GM12865 (cell line): ENCODE measurements around the gene BRD3.

Experiments
- DNase-seq: peaks from one replicate; pipeline ENCODE4 v3.0.0; 2010; ENCODE audit warnings: low read depth
- H3K4me3 ChIP-seq: 2 replicates; pipeline ENCODE4 v1.5.1; 2011; ENCODE audit warnings: mild to moderate bottlenecking, low read depth, low read length, control low read depth
- TF ChIP-seq, protein P1 (sequence below): IDR thresholded peaks from 2 replicates; pipeline ENCODE4 v1.5.1; 2011; ENCODE audit warnings: low read length, control low read depth, low read depth, inconsistent platforms; ENCODE audit not compliant: insufficient read depth; ENCODE audit errors: missing control alignments

BRD3 gene

DNA sequence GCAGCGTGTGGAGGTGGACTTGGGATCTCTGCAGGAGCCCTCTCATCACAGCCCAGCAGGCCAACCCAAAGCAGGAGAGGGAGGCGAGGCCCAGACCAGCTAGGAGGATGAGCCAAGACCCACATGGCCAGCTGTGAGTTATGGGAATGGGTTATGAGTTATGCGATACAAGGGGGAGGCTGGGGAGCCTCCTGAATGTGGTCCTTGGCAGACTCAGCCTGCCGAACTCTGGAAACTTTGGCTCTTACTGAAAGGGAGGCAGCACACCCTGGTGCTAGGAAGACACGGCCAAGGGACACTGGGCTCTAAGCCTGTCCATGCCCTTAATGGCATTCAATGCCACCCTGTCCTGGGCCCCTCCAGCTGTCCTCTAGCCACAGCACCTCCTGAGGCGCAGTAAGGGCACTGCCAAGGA, 68.0 kb downstream of the BRD3 start:
- TF ChIP-seq, protein P1, sequence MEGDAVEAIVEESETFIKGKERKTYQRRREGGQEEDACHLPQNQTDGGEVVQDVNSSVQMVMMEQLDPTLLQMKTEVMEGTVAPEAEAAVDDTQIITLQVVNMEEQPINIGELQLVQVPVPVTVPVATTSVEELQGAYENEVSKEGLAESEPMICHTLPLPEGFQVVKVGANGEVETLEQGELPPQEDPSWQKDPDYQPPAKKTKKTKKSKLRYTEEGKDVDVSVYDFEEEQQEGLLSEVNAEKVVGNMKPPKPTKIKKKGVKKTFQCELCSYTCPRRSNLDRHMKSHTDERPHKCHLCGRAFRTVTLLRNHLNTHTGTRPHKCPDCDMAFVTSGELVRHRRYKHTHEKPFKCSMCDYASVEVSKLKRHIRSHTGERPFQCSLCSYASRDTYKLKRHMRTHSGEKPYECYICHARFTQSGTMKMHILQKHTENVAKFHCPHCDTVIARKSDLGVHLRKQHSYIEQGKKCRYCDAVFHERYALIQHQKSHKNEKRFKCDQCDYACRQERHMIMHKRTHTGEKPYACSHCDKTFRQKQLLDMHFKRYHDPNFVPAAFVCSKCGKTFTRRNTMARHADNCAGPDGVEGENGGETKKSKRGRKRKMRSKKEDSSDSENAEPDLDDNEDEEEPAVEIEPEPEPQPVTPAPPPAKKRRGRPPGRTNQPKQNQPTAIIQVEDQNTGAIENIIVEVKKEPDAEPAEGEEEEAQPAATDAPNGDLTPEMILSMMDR = no peak
- no peak overlapping the region for H3K4me3 ChIP-seq
- no peak for DNase-seq

DNA sequence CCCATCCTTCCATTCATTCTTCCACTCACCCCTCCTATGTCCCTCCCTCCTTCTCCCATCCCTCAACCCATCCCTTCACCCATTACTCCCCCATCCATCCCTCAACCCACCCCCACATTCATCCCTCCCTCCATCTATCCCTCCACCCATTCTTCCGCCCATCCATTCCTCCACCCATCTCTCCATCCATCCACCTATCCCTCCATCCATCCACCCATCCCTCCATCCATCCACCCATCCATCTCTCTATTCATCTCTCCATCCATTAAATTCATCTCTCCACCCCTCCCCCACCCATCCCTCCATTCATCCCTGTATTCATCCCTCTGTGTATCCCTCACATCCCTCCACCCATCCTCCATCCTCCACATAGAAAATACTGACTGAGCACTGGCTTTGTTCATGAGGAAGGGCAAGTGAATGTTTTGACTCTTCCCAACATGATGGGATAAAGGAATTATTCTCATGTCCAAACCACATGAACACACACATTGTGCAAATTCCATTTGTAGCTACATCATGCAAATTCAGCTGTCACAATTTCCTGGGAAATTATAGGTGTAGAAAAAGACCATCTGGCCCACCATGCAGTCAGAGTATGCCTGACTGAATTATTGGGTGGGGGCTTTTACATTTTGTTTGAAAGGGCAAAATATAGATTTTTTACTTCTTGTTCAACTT, 68.8 kb downstream of the BRD3 start:
- no peak for DNase-seq
- no peak overlapping the region for H3K4me3 ChIP-seq
- TF ChIP-seq, protein P1 = no peak

DNA sequence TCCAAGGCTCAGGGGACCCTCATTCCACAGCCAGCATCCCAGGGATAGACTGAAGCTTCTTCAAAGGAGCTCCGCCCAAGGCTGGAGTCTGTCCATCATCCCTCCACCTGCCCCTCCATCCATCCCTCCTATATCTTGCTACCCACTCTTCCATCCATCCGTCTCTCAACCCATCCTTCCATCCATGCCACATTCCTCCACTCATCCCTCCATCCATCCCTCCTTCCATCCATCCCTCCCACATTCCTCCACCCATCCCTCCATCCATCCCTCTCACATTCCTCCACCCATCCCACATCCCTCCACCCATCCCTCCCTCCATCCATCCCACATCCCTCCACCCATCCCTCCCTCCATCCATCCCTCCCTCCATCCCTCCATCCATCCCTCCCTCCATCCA, 70.2 kb downstream of the BRD3 start:
- no peak for DNase-seq
- TF ChIP-seq, protein P1 = no peak
- no peak overlapping the region for H3K4me3 ChIP-seq

DNA sequence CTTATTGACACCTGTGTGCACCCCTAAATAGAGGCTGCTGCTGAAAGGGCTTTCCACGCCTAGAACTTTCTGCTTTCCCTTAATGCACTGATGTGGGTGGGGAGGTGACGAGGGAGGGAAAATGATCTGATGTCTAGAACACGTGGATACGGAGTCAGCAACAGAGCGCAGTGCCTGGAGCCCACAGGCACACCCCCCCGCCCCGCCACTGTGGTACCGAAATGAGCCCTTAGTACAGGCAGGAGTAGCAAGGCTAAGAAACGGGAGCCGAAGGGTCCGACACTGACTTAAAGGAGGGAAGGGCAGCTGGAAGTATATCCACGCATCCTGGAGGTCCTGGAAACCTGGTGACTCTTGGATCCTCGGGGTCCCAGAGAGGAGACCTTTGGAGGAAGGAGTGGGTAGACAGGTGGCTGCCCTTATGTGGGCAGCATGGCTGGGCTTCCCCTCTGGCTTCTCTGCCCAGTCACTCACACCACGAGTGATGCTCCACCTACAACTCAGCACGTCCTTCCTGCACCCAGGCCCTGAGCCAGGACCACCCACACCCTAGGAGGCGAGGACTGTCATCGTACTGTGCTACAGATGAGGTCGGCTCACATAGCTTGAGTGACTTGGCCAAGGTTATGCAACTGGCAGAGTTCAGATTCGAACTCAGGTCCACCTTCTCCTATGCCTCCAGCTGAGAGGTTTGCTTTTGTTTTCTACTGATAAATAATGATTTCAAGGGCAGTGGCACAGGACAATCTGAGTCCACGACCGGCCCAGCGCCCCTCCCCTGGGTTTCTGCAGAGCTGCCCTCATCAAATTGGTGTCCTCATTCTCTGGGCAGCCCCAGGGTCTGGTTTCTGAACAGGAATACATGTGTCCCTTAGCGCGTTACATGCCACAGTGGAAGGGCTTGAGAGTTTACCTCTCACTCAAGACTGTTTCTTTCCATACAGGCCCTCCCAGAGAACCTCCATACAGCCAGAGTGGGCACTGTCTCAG, 71.0 kb downstream of the BRD3 start:
- TF ChIP-seq, protein P1 = no peak
- no peak overlapping the region for H3K4me3 ChIP-seq
- DNase-seq = no peak

DNA sequence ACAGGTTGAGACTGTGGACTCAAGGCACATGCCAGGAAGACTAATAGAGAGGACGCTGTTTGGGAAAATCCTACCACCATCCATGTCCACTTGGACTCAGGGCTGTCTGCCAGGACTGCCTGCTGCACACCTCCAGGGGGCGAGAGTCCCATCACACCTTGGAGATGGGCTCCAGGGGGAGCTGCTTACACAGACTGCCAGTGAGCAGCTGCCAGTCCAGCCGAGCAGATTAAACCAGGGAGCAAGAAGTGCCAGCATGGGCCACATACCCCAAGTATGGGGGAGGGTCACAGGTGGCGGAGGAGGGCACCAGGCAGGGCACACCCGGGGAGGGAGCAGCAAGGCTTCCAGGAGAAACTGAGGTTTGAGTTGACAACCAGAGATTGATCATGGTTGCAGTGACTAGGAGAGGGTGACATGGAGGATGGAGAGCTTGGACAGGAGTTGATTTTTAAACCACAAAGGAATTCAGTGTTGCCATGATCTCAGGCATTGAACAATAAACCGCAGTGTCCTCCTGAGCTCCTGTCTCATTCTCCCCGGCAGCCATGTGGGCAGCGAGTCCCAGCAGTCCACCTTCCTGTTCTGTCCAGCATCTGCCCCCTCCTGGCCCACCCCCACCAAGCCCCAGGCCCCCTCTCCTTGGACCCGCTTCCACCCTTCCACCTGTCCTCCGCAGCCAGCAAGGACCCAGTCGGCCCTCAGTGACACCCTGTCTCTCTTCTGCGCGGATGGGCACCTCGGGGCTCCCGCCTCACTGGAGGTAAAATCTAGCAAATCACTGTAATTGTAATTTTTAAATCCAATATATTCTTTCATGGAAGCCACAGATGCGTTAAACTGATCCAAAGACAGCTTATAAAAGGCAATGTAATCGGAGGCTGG, 72.6 kb downstream of the BRD3 start:
- DNase-seq = peak; percentile 44
- no peak overlapping the region for H3K4me3 ChIP-seq
- TF ChIP-seq, protein P1 = peak; percentile 23

DNA sequence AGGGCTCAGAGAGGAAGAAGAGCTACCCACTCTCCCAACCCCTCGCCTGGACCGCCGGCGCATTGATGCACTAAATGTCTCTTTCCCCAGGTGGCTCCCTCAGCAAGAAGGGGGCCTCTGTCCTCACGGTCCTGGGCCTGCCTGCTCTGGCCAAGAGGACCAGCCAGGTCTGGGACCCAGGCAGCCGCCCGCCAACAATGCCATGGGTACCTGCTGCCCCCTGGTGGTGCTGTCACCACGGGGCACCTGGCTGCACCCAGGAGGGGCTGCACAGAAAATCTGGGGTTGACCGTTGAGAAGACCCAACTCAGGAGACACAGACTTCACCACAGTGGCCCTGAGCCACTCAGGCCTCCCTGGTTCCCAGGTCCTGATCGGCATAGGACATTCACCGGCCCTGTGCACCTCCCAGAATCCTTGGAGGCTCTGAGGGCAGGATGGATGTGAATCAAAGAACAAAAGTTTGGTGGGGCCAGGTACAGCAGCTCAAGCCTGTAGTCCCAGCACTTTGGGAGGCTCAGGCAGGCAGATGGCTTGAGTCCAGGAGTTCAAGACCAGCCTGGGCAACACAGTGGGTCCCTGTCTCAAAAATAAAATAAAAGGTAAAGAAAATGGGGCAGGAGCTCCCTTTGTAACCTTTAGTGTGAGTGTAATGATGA, 73.3 kb downstream of the BRD3 start:
- H3K4me3 ChIP-seq = no peak overlapping the region
- TF ChIP-seq, protein P1 = peak; percentile 98
- DNase-seq = peak; percentile 81
